NCI-H2171 treated with DMSO at 0.1 percent for 48 hours (cell line): Measurements from ENCODE around the gene LRPAP1.
A peak's percentile ranks its signal among the peaks of the same experiment; 100 is the strongest.

Experiments
- DNase-seq: peaks from one replicate; lab custom pipeline; 2025; lab: John Stamatoyannopoulos, UW

The LRPAP1 gene

GRCh38 chr4:3531318-3531878 is 824 bp downstream of the LRPAP1 start:
- peak; percentile 19 for DNase-seq

GRCh38 chr4:3530663-3531254 is 1.5 kb downstream of the LRPAP1 start:
- no peak for DNase-seq

- DNase-seq: no peak
Observed at GRCh38 chr4:3530051-3530450, 2.2 kb downstream of the LRPAP1 start.

- no peak for DNase-seq
Observed at GRCh38 chr4:3529363-3529762, 2.9 kb downstream of the LRPAP1 start.

- DNase-seq: no peak
Observed at GRCh38 chr4:3527914-3528876, 4.0 kb downstream of the LRPAP1 start.

- DNase-seq: no peak
Observed at GRCh38 chr4:3527101-3527913, 4.9 kb downstream of the LRPAP1 start.

- no peak for DNase-seq
Observed at GRCh38 chr4:3526456-3526855, 5.8 kb downstream of the LRPAP1 start.

GRCh38 chr4:3525532-3526430 is 6.4 kb downstream of the LRPAP1 start:
- no peak for DNase-seq

- DNase-seq: no peak
Observed at GRCh38 chr4:3524920-3525319, 7.3 kb downstream of the LRPAP1 start.

GRCh38 chr4:3524349-3524748 is 7.9 kb downstream of the LRPAP1 start:
- no peak for DNase-seq

GRCh38 chr4:3523628-3524221 is 8.5 kb downstream of the LRPAP1 start:
- no peak for DNase-seq

GRCh38 chr4:3523146-3523627 is 9.0 kb downstream of the LRPAP1 start:
- DNase-seq: no peak

GRCh38 chr4:3522651-3523050 is 9.6 kb downstream of the LRPAP1 start:
- no peak for DNase-seq

- no peak for DNase-seq
Observed at GRCh38 chr4:3522326-3522640, 9.9 kb downstream of the LRPAP1 start.

GRCh38 chr4:3521621-3522325 is 10.4 kb downstream of the LRPAP1 start:
- no peak for DNase-seq

- no peak for DNase-seq
Observed at GRCh38 chr4:3520796-3521600, 11.2 kb downstream of the LRPAP1 start.

- no peak for DNase-seq
Observed at GRCh38 chr4:3520276-3520675, 11.9 kb downstream of the LRPAP1 start.

GRCh38 chr4:3519468-3520264 is 12.6 kb downstream of the LRPAP1 start:
- DNase-seq: no peak
